Measurements from ENCODE around the gene CAMK1D. TPM values are rescaled to one million over a fixed set of nuclear protein-coding genes. Genes with fewer than 3 reads are reported as not detected.
A peak's percentile ranks its signal among the peaks of the same experiment; 100 is the strongest.

The CAMK1D gene
- total RNA-seq, 6 experiments from 2014 or later: 0.34 to 1.4 (median 0.43) TPM

GRCh38 chr10:12702215-12702770 lies 352.9 kb downstream of the CAMK1D start:
- H3K27ac Mint-ChIP-seq: peak overlapping the region; percentile 48; the same call in 1 of the 2 replicates
- no peak for TF ChIP-seq CTCF (IDR thresholded peaks at IDR 0.05)

DNA sequence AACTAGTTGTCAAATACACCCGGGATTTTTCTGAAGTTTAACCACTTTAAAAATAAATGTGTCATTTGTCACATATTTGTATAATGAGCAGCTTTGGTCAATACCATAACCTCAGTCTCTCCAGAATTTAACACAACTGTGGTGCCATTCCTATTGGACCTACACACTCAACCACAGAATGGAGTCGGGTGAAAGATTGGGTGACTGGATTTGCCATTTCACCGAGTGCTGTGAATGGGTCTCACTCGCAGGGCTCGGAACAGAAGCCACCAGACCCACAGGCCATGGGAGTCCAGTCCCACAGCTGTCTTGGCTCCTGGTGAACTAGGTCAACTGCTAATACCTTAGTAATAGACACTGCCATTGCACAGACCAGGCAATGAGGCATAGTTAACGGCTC lies 353.8 kb downstream of the CAMK1D start:
- Mint-ChIP-seq H3K4me3 (peak overlapping the region; percentile 50), H3K36me3 (ENCODE audit: low read depth) (peaks cover 12% of the 10 kb centered on the region), H3K27me3 (ENCODE audit: insufficient read depth) (no peaks in the 10 kb centered on the region), H3K27ac (0 out of 2 replicates have a peak overlapping the region, but pooled peaks have one; percentile 48), H3K9me3 (no peaks in the 10 kb centered on the region), H3K4me1 (ENCODE audit: low read depth) (peaks cover 76% of the 10 kb centered on the region)
- TF ChIP-seq CTCF (IDR thresholded peaks at IDR 0.05): no peak
- no peak for DNase-seq

More at GRCh38 chr10:12702215-12702770, 352.9 kb downstream of the CAMK1D start:
- DNase-seq: no peak
- Mint-ChIP-seq H3K4me1 (ENCODE audit: low read depth) (peaks cover 68% of the 10 kb centered on the region), H3K27me3 (ENCODE audit: insufficient read depth) (no peaks in the 10 kb centered on the region), H3K9me3 (no peaks in the 10 kb centered on the region), H3K36me3 (ENCODE audit: low read depth) (peaks cover 12% of the 10 kb centered on the region), H3K4me3 (no peak overlapping the region)

DNA sequence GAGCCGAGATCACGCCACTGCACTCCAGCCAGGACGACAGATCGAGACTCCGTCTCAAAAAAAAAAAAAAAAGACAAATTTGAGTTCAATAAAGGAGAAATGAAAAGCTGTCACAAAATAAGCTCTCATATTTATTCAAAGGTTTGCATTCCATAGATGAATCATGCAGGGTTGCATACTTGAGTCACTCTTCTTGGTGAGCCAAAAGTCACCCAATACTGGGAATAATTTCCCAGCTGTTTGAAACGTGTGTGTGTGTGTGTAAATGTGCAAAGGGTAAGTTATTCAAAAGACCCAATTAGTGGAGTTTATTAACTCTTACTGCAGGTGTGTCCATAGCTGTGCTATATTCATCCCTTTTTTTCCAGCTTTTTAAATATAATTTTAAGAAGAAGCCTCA lies 354.5 kb downstream of the CAMK1D start:
- DNase-seq: peak; percentile 61
- Mint-ChIP-seq H3K9me3 (no peaks in the 10 kb centered on the region), H3K36me3 (ENCODE audit: low read depth) (peaks cover 12% of the 10 kb centered on the region), H3K27ac (peak overlapping the region; percentile 67), H3K4me3 (peak overlapping the region; percentile 50), H3K27me3 (ENCODE audit: insufficient read depth) (no peaks in the 10 kb centered on the region), H3K4me1 (ENCODE audit: low read depth) (peaks cover 83% of the 10 kb centered on the region)
- TF ChIP-seq CTCF (IDR thresholded peaks at IDR 0.05): no peak

- H3K4me3 Mint-ChIP-seq: peak overlapping the region; percentile 6
- peak overlapping the region; percentile 59; the same call in 1 of the 2 replicates for H3K27ac Mint-ChIP-seq
- H3K4me1 Mint-ChIP-seq (ENCODE audit: low read depth): peaks cover 90% of the 10 kb centered on the region
- H3K36me3 Mint-ChIP-seq (ENCODE audit: low read depth): peaks cover 12% of the 10 kb centered on the region
- no peak for DNase-seq
- no peaks in the 10 kb centered on the region for H3K9me3 Mint-ChIP-seq
- TF ChIP-seq CTCF (IDR thresholded peaks at IDR 0.05): no peak
- no peaks in the 10 kb centered on the region for H3K27me3 Mint-ChIP-seq (ENCODE audit: insufficient read depth)
Observed at GRCh38 chr10:12704488-12704887, 355.1 kb downstream of the CAMK1D start.

GRCh38 chr10:12705943-12706342 lies 356.6 kb downstream of the CAMK1D start:
- no peak for TF ChIP-seq CTCF (IDR thresholded peaks at IDR 0.05)
- Mint-ChIP-seq H3K27me3 (ENCODE audit: insufficient read depth) (no peaks in the 10 kb centered on the region), H3K27ac (peak overlapping the region; percentile 55; the same call in 1 of the 2 replicates), H3K4me1 (ENCODE audit: low read depth) (peaks cover 93% of the 10 kb centered on the region), H3K9me3 (no peaks in the 10 kb centered on the region), H3K4me3 (0 out of 2 replicates have a peak overlapping the region, but pooled peaks have one; percentile 38), H3K36me3 (ENCODE audit: low read depth) (no peaks in the 10 kb centered on the region)
- DNase-seq: no peak
